Activated CD4-positive, alpha-beta memory T cell treated with anti-CD3 and anti-CD28 coated beads for 36 hours (primary cell): ENCODE measurements around the gene DDX39A. TPM values are rescaled to one million over a fixed set of nuclear protein-coding genes. Genes with fewer than 3 reads are reported as not detected.
"Not testable (repeated sequence)": the region's sequence is repeated elsewhere in the genome, so short reads cannot be mapped to it uniquely, and the experiment has no call there.

Experiments
- CTCF ChIA-PET: fragments of 350-600 bp; sonication (Branson Sonifier 250); formaldehyde crosslinking; loops from one replicate; lab custom pipeline; 2021; ENCODE audit warnings: antibody characterized with exemption, inconsistent platforms; lab: Charles Lee
- POLR2A ChIA-PET: fragments of 350-600 bp; sonication (Branson Sonifier 250); formaldehyde crosslinking; loops from one replicate; lab custom pipeline; 2021; ENCODE audit warnings: antibody characterized with exemption; lab: Charles Lee
- DNase-seq: peaks from one replicate; pipeline ENCODE4 v3.0.0-alpha.2; 2020
- H3K27ac Mint-ChIP-seq: one replicate; pipeline ENCODE4 v1.8.0; 2021; ENCODE audit warnings: mixed read lengths
- H3K27me3 Mint-ChIP-seq: one replicate; pipeline ENCODE4 v1.8.0; 2021; ENCODE audit warnings: mixed read lengths
- H3K36me3 Mint-ChIP-seq: one replicate; pipeline ENCODE4 v1.8.0; 2021; ENCODE audit warnings: mixed read lengths
- H3K4me1 Mint-ChIP-seq: one replicate; pipeline ENCODE4 v1.8.0; 2021; ENCODE audit warnings: low read depth, mixed read lengths
- H3K4me3 Mint-ChIP-seq: one replicate; pipeline ENCODE4 v1.8.0; 2021; ENCODE audit warnings: mild to moderate bottlenecking, mixed read lengths
- H3K9me3 Mint-ChIP-seq: one replicate; pipeline ENCODE4 v1.8.0; 2021; ENCODE audit warnings: mixed read lengths
- intact Hi-C: fragments of 100-400 bp; cut with micrococcal nuclease; formaldehyde crosslinking; loops from one replicate; pipeline ENCODE4 v1.15.1; 2023
- total RNA-seq, 2 experiments: library from RNA; stranded (reverse); gene quantifications; one replicate each; pipeline ENCODE4 v1.2.3, GENCODE V29; 2021

Gene DDX39A
- total RNA-seq, 2 experiments from 2014 or later = 200 to 204 TPM

- peak; percentile 97 for DNase-seq
- Mint-ChIP-seq H3K36me3 (peaks cover 2% of the 10 kb centered on the region), H3K4me3 (peak overlapping the region; percentile 76), H3K27me3 (no peaks in the 10 kb centered on the region), H3K9me3 (peaks cover 2% of the 10 kb centered on the region), H3K27ac (peak overlapping the region; percentile 100), H3K4me1 (peaks cover 65% of the 10 kb centered on the region)
- intact Hi-C loops = loop anchor here (1.0 to 10.0 kb wide), 5 partner anchors 50 to 532 kb away; partner anchors contain the start of genes ASF1B, DDX39A and RFX1
- CTCF ChIA-PET = interaction anchor here (0.9 to 3.3 kb wide), 4 partner anchors 8 to 36 kb away, joined by 4 to 36 read pairs (median 5); partner anchors contain the start of gene ADGRE5
- POLR2A ChIA-PET = interaction anchor here (0.7 to 15.1 kb wide), 4 partner anchors 9 to 36 kb away, joined by 3 to 315 read pairs (median 4); partner anchors contain the start of gene ADGRE5
Measured at GRCh38 chr19:14369399-14370168, 49.6 kb downstream of the DDX39A start.

DNA sequence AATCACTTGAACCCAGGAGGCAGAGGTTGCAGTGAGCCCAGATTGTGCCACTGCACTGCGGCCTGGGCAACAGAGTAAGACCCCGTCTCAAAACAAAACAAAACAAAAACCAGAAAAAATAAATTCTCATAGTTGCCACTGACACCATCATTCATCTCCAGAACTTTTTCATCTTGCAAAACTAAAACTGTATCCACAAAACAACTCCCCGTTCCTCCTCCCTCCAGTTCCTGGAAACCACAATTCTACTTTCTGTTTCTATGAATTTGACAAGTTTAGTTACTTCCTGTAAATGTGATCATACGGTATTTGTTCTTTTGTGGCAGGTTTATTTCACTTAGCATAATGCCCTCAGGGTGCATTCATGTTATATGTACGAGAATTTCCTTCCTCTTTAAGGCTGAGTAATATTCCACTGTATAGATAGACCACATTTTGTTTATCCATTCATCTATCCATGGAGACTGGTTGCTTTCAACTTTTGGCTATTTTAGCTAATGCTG, 51.1 kb downstream of the DDX39A start:
- H3K4me3 Mint-ChIP-seq = peak overlapping the region; percentile 51
- peak overlapping the region; percentile 100 for H3K27ac Mint-ChIP-seq
- H3K36me3 Mint-ChIP-seq = peaks cover 2% of the 10 kb centered on the region
- ChIA-PET POLR2A (interaction anchor here (1.3 to 15.1 kb wide), 2 partner anchors 14 to 38 kb away, joined by 4 to 315 read pairs; partner anchors contain the start of gene ADGRE5), CTCF (interaction anchor here (1.1 to 3.3 kb wide), 3 partner anchors 14 to 231 kb away, joined by 3 to 36 read pairs (median 5); partner anchors contain the start of genes ADGRE5 and ASF1B)
- peaks cover 2% of the 10 kb centered on the region for H3K9me3 Mint-ChIP-seq
- intact Hi-C loops = loop anchor here (1.0 to 10.0 kb wide), 5 partner anchors 14 to 531 kb away; partner anchors contain the start of genes ASF1B and RFX1
- H3K27me3 Mint-ChIP-seq = no peaks in the 10 kb centered on the region
- peak; percentile 52 for DNase-seq
- H3K4me1 Mint-ChIP-seq = peaks cover 66% of the 10 kb centered on the region

DNA sequence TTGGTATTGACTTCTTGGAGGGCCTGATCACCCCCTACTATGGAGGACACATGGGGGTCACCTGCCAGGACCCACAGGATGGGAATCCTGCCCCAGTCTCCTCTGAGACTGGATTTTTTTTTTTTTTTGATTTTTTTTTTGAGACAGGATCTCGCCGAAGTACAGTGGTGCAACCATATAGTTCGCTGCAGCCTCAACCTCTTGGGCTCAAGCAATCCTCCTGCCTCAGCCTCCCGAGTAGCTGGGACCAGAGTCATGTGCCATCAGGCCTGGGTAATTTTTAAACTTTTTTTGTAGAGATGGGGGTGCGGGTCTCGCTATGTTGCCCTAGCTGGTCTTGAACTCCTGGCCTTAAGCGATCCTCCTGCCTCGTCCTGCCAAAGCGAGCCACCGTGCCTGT, 52.1 kb downstream of the DDX39A start:
- DNase-seq = no peak
- Mint-ChIP-seq H3K36me3 (peaks cover 2% of the 10 kb centered on the region), H3K9me3 (peaks cover 2% of the 10 kb centered on the region), H3K4me3 (peak overlapping the region; percentile 63), H3K27me3 (no peaks in the 10 kb centered on the region), H3K4me1 (peaks cover 67% of the 10 kb centered on the region), H3K27ac (peak overlapping the region; percentile 100)
- ChIA-PET CTCF (interaction anchor here (0.9 to 8.2 kb wide), 5 partner anchors 9 to 119 kb away, joined by 3 to 115 read pairs (median 10); no protein-coding TSS in a partner anchor), POLR2A (interaction anchor here (1.3 to 15.1 kb wide), 3 partner anchors 8 to 15 kb away, joined by 5 to 315 read pairs (median 5); partner anchors contain the start of gene ADGRE5)
- intact Hi-C loops = loop anchor here (5.0 to 10.0 kb wide), 3 partner anchors 230 to 530 kb away; partner anchors contain the start of genes ASF1B and RFX1

DNA sequence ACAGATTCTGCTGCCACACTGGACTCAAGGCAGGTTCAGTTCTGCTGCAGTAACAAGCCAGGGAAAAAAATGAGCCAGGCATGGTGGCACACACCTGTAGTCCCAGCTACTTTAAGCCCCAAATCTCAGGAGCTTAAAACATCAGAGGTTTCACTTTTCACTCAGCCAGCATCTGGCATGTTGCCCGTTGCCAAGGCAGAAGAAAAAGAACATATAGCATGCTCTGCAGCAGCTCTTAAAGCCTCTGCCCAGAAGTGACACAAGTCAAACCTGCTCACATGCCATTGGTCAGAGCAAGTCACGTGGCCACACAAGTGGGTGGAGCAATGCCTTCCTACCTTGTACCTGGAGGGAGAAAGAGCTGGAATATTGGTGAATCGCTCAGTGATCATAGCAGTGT, 52.6 kb downstream of the DDX39A start:
- peak; percentile 96 for DNase-seq
- Mint-ChIP-seq H3K4me3 (peak overlapping the region; percentile 63), H3K36me3 (peaks cover 2% of the 10 kb centered on the region), H3K27me3 (no peaks in the 10 kb centered on the region), H3K9me3 (peaks cover 2% of the 10 kb centered on the region), H3K27ac (peak overlapping the region; percentile 100), H3K4me1 (peaks cover 67% of the 10 kb centered on the region)
- ChIA-PET CTCF (interaction anchor here (0.9 to 8.2 kb wide), 6 partner anchors 8 to 119 kb away, joined by 3 to 115 read pairs (median 7); partner anchors contain the start of gene ADGRE5), POLR2A (interaction anchor here (1.3 to 15.1 kb wide), 3 partner anchors 9 to 15 kb away, joined by 5 to 315 read pairs (median 5); partner anchors contain the start of gene ADGRE5)
- intact Hi-C loops = loop anchor here (5.0 to 10.0 kb wide), 3 partner anchors 229 to 529 kb away; partner anchors contain the start of genes ASF1B and RFX1

DNA sequence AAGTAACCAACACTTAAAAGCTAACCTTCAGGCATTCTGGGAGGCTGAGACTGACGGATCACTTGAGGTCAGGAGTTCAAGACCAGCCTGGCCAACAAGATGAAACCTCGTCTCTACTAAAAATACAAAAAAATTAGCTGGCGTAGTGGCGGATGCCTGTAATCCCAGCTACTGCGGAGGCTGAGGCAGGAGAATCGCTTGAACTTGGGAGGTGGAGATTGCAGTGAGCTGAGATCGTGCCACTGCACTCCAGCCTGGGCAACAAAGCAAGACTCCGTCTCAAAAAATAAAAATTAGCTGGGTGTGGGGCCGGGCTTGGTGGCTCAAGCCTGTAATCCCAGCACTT, 55.1 kb downstream of the DDX39A start:
- ChIA-PET CTCF (interaction anchor here (0.6 to 8.2 kb wide), 9 partner anchors 15 to 227 kb away, joined by 3 to 115 read pairs (median 8); partner anchors contain the start of genes ADGRE5, ASF1B, DNAJB1 and PKN1), POLR2A (interaction anchor here (0.7 to 15.1 kb wide), 7 partner anchors 11 to 524 kb away, joined by 3 to 315 read pairs (median 4); partner anchors contain the start of gene ADGRE5)
- peak overlapping the region; percentile 77 for H3K4me3 Mint-ChIP-seq
- not testable (repeated sequence) for H3K27me3 Mint-ChIP-seq, H3K9me3 Mint-ChIP-seq, H3K36me3 Mint-ChIP-seq, DNase-seq
- H3K27ac Mint-ChIP-seq = peak overlapping the region; percentile 88
- peaks cover 56% of the 10 kb centered on the region for H3K4me1 Mint-ChIP-seq
- intact Hi-C loops = loop anchor here (5.0 to 10.0 kb wide), 2 partner anchors 123 to 359 kb away; partner anchors contain the start of gene RFX1

DNA sequence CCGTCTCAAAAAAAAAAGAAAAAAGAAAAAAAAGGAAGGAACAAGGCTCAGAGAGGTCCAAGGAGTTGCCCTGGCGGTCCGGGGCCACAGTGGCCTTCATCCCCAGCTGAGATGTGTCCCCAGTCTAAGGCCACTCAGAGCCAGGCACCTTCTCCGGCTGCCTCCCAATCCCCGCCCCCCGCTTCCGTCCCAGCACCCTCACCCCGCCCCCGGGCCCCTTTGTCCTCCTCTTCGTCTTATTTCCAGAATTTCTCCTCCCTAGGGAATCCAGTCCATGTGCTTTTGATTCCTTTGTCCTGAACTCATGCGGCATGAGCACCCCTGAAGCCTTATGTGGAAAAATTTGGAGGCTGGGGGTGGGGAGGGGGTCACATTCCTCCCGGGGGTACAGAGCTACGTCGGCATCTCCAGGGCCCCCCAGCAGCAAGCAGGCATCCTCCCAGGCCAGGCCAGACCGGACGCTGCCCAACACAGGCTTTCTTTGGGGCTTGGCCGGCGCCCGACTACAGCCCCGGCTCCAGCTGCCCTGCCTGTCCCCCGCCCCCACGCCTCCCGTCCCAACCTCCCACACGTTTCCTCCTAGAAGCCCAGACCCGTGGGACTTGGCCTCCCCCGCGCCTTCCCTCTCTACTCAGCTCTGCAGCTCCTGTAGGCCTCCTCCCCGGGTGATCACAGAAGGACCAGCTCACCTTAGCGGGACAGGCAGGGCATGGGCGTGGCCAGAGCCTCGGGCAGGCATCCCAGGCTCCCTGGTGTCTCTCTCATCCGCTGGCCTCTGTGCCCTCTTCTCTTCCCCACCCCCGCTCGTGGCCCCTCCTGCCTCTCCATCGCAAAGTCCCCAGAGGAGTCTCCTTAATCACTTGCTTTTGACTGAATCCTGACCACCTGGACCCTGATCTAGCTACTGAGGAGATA, 55.7 kb downstream of the DDX39A start:
- peaks cover 2% of the 10 kb centered on the region for H3K36me3 Mint-ChIP-seq
- H3K4me3 Mint-ChIP-seq = peak overlapping the region; percentile 77
- no peaks in the 10 kb centered on the region for H3K27me3 Mint-ChIP-seq
- peaks cover 2% of the 10 kb centered on the region for H3K9me3 Mint-ChIP-seq
- CTCF ChIA-PET = interaction anchor here (0.6 to 8.2 kb wide), 10 partner anchors 15 to 227 kb away, joined by 3 to 115 read pairs (median 8); partner anchors contain the start of genes ADGRE5, ASF1B, DNAJB1 and PKN1
- POLR2A ChIA-PET = interaction anchor here (0.8 to 15.1 kb wide), 8 partner anchors 10 to 226 kb away, joined by 3 to 315 read pairs (median 5); partner anchors contain the start of gene ADGRE5
- DNase-seq = peak; percentile 85
- H3K27ac Mint-ChIP-seq = peak overlapping the region; percentile 88
- H3K4me1 Mint-ChIP-seq = peaks cover 53% of the 10 kb centered on the region
- intact Hi-C loops = loop anchor here (5.0 to 10.0 kb wide), 2 partner anchors 124 to 359 kb away; partner anchors contain the start of gene RFX1

GRCh38 chr19:14361824-14362223, 57.3 kb downstream of the DDX39A start:
- CTCF ChIA-PET = interaction anchor here (0.6 to 8.2 kb wide), 13 partner anchors 9 to 145 kb away, joined by 3 to 115 read pairs (median 5); partner anchors contain the start of gene ADGRE5
- H3K27me3 Mint-ChIP-seq = no peaks in the 10 kb centered on the region
- peaks cover 39% of the 10 kb centered on the region for H3K4me1 Mint-ChIP-seq
- peak overlapping the region; percentile 47 for H3K4me3 Mint-ChIP-seq
- intact Hi-C loops = loop anchor here (1.0 to 10.0 kb wide), 3 partner anchors 44 to 357 kb away; partner anchors contain the start of gene RFX1
- H3K9me3 Mint-ChIP-seq = no peaks in the 10 kb centered on the region
- peak overlapping the region; percentile 64 for H3K27ac Mint-ChIP-seq
- DNase-seq = peak; percentile 62
- POLR2A ChIA-PET = interaction anchor here (0.9 to 15.1 kb wide), 4 partner anchors 9 to 46 kb away, joined by 4 to 315 read pairs (median 5); partner anchors contain the start of gene ADGRE5
- H3K36me3 Mint-ChIP-seq = no peaks in the 10 kb centered on the region

Other genes with a start within 250 kb of the DDX39A start
- gene ADGRL1, start 213.2 kb downstream of the DDX39A start, total RNA-seq = 10 to 100 TPM in 1 of 2 experiments, 1 to 10 TPM in 1; 8.4 to 10.9 TPM
- gene ADGRE5, start 37.9 kb downstream of the DDX39A start, total RNA-seq = 100 to 1,000 TPM; 202 to 206 TPM
- gene PKN1, start 14.0 kb upstream of the DDX39A start, total RNA-seq = 100 to 1,000 TPM; 188 to 207 TPM
- under 1 TPM; 0.29 to 0.41 TPM for gene PTGER1, start 56.0 kb upstream of the DDX39A start, total RNA-seq
- gene GIPC1, start 76.8 kb upstream of the DDX39A start, total RNA-seq = 10 to 100 TPM; 31.5 to 35.2 TPM
- 10 to 100 TPM; 71.2 to 76.5 TPM for gene DNAJB1, start 99.1 kb upstream of the DDX39A start, total RNA-seq
- gene TECR, start 110.3 kb upstream of the DDX39A start, total RNA-seq = 100 to 1,000 TPM; 120 TPM
- gene NDUFB7, start 152.7 kb upstream of the DDX39A start, total RNA-seq = 100 to 1,000 TPM; 118 to 130 TPM
- under 1 TPM; 0.33 to 0.85 TPM for gene CLEC17A, start 163.7 kb upstream of the DDX39A start, total RNA-seq